ENCODE data around the gene FAM3D. TPM values are rescaled to one million over a fixed set of nuclear protein-coding genes. Genes with fewer than 3 reads are reported as not detected.

Gene FAM3D
- total RNA-seq, 2 donors from 2014 or later, result 4.7 to 11.6 TPM

DNA sequence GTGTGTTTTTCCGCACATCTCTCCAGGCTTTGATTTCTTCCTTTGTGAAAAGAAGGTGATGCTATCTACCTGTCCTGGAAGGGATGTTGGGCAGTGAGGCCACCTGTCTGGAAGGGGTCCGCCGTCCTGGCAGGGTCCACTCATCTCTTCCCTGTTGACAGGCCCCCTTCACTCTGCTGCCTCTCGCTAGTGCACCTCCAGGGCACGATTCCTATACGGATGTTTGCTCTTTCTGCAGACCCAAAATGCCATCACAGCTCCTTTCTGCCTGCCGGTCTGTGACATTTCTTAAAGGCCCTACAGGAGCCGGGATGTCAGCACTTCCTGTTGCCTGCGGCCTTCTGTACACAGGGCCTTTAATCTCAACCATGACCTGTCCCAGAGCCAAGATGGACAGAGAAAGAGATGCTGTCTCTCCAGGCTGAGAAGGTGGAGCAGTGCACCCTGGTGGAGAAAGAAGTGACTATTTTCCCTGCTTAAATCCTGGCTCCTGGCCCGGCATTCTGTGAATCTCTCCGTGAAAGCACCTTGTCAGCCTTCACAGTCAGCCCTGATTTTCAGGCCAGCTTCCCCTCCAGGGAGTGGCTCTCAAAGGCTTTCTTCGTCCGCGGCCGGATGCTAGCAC is 7.4 kb downstream of the FAM3D start:
- 72% methylated on average over 15 of the region's 15 CpGs for WGBS
- peak; percentile 68 for DNase-seq (ENCODE audit: low spot score)
- H3K27me3 ChIP-seq (replicated peaks; ENCODE audit: insufficient read depth), result no peaks in the 10 kb centered on the region
- no peaks in the 10 kb centered on the region for H3K9me3 ChIP-seq
- H3K4me3 ChIP-seq, result no peak overlapping the region
- intact Hi-C loops (cut with DNase I), result no loop called here
- TF ChIP-seq POLR2A (IDR thresholded peaks at IDR 0.05) (no peak), CTCF (IDR thresholded peaks at IDR 0.05) (peak in 3 of 4 experiments; percentile 39 to 58 (median 51))
- no peaks in the 10 kb centered on the region for H3K4me1 ChIP-seq (replicated peaks)
- H3K27ac ChIP-seq, result no peak overlapping the region
- no peaks in the 10 kb centered on the region for H3K36me3 ChIP-seq

DNA sequence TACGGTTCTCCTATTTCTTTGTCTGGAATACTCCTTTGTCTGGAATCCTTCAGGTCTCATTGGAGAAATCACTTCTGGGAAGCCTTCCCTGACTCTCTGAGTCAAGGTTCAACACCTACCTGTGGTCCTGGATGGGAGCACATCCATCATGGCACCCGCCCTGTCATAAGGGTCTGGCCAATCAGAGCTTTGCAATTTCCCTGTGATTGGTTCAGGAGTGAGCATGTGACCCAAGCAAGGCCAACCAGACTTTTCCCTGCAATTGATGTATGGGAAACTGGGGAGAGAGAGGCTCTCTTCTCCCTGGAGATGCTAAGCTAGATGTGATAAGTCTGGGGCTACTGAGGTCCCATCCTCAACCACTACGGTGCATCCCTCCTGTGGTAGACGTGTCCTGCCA is 8.1 kb downstream of the FAM3D start:
- intact Hi-C loops (cut with DNase I), result no loop called here
- no peaks in the 10 kb centered on the region for H3K9me3 ChIP-seq
- no peak overlapping the region for H3K27ac ChIP-seq
- DNase-seq (ENCODE audit: low spot score), result no peak
- H3K27me3 ChIP-seq (replicated peaks; ENCODE audit: insufficient read depth), result no peaks in the 10 kb centered on the region
- H3K4me1 ChIP-seq (replicated peaks), result no peaks in the 10 kb centered on the region
- H3K4me3 ChIP-seq, result no peak overlapping the region
- 96% methylated on average over 4 of the region's 4 CpGs for WGBS
- TF ChIP-seq POLR2A (IDR thresholded peaks at IDR 0.05) (no peak), POLR2AphosphoS5 (IDR thresholded peaks at IDR 0.05) (no peak), CTCF (IDR thresholded peaks at IDR 0.05) (no peak)
- H3K36me3 ChIP-seq, result no peaks in the 10 kb centered on the region

- no peaks in the 10 kb centered on the region for H3K9me3 ChIP-seq
- WGBS, result 47% methylated on average over 8 of the region's 8 CpGs
- H3K27ac ChIP-seq, result no peak overlapping the region
- no peaks in the 10 kb centered on the region for H3K4me1 ChIP-seq (replicated peaks)
- no peaks in the 10 kb centered on the region for H3K36me3 ChIP-seq
- intact Hi-C loops (cut with DNase I), result no loop called here
- no peaks in the 10 kb centered on the region for H3K27me3 ChIP-seq (replicated peaks; ENCODE audit: insufficient read depth)
- DNase-seq (ENCODE audit: low spot score), result peak; percentile 25
- TF ChIP-seq CTCF (IDR thresholded peaks at IDR 0.05) (no peak), POLR2AphosphoS5 (IDR thresholded peaks at IDR 0.05) (peak; percentile 37), POLR2A (IDR thresholded peaks at IDR 0.05) (no peak)
- no peak overlapping the region for H3K4me3 ChIP-seq
These were observed 8.9 kb downstream of the FAM3D start for GRCh38 chr3:58657571-58658141.

DNA sequence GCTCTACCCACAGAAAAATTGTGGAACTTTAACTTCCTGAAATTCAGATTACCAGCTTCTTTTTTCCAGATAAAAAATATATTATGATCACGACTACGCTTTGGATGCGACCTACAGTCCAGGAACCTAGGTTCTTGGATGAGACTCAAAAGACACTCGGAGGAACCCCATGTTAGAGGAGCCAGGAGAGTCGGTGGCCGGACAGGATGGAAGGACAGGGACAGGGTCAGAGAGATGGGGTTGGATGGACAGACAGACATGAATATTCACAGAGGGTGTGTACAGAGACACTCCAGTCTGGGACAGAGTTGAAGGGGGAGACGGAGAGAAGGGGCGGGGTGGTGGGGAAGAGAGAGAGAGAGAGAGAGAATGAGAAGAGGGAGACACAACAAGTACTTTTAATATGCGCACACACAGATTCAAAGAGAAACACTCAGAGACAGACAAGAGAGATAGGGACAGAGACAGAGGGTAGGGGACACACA is 9.5 kb downstream of the FAM3D start:
- WGBS, result 79% methylated on average over 9 of the region's 9 CpGs
- intact Hi-C loops (cut with DNase I), result no loop called here
- no peaks in the 10 kb centered on the region for H3K27me3 ChIP-seq (replicated peaks; ENCODE audit: insufficient read depth)
- no peak overlapping the region for H3K27ac ChIP-seq
- H3K9me3 ChIP-seq, result no peaks in the 10 kb centered on the region
- H3K4me1 ChIP-seq (replicated peaks), result no peaks in the 10 kb centered on the region
- DNase-seq (ENCODE audit: low spot score), result no peak
- H3K36me3 ChIP-seq, result no peaks in the 10 kb centered on the region
- TF ChIP-seq POLR2A (IDR thresholded peaks at IDR 0.05), result no peak
- no peak for TF ChIP-seq POLR2AphosphoS5 (IDR thresholded peaks at IDR 0.05)
- TF ChIP-seq CTCF (IDR thresholded peaks at IDR 0.05), result no peak
- no peak overlapping the region for H3K4me3 ChIP-seq

DNA sequence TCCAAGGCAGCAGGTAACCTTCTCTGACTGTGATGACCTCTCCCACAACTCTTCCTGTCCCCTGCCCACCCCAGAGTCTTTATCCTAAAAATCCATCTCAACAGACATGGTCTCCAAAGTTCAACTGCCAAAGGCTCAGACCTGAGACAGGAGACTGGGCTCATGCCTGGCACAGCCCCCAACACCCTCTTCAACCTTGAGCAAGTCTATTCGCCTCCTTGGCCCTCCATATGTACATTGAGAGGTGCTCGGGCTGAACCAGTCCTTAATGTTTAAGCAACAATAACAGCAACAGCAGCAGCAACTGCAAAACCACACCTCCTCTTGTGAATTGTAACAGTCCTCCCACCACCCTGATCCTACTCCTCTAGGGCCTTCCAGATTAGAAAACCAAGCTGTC is 9.9 kb downstream of the FAM3D start:
- Histone ChIP-seq H3K4me1 (replicated peaks) (no peaks in the 10 kb centered on the region), H3K27ac (no peak overlapping the region), H3K36me3 (no peaks in the 10 kb centered on the region), H3K4me3 (no peak overlapping the region), H3K27me3 (replicated peaks; ENCODE audit: insufficient read depth) (no peaks in the 10 kb centered on the region), H3K9me3 (no peaks in the 10 kb centered on the region)
- no peak for DNase-seq (ENCODE audit: low spot score)
- 91% methylated on average over 2 of the region's 2 CpGs for WGBS
- TF ChIP-seq POLR2A (IDR thresholded peaks at IDR 0.05) (no peak), CTCF (IDR thresholded peaks at IDR 0.05) (no peak), POLR2AphosphoS5 (IDR thresholded peaks at IDR 0.05) (no peak)
- intact Hi-C loops (cut with DNase I), result no loop called here
